DND-41 (cell line): Measurements from ENCODE around the gene CTF1.

Source experiments
- ATAC-seq: fragments of 200-7000 bp; cut with Tn5 transposase; 3 replicates; pipeline ENCODE4 v1.9.1; 2021; ENCODE audit warnings: low read depth; ENCODE audit not compliant: insufficient read depth
- DNase-seq: peaks from one replicate; pipeline ENCODE4 v3.0.0-alpha.2; 2020
- H2AFZ ChIP-seq: 2 replicates; pipeline ENCODE4 v1.6.0; 2012; ENCODE audit warnings: low read depth, low read length
- H3K27ac ChIP-seq: 2 replicates; pipeline ENCODE4 v1.5.1; 2012; ENCODE audit warnings: low read length, inconsistent platforms
- H3K27me3 ChIP-seq: fragments of 200-600 bp; sonication (generic); 2 replicates; pipeline ENCODE4 v1.6.0; 2012; ENCODE audit warnings: low read length, mild to moderate bottlenecking, inconsistent platforms; ENCODE audit not compliant: insufficient read depth, poor library complexity
- H3K36me3 ChIP-seq: 2 replicates; pipeline ENCODE4 v1.5.1; 2012; ENCODE audit warnings: low read length, inconsistent platforms; ENCODE audit not compliant: insufficient read depth
- H3K4me1 ChIP-seq: 2 replicates; pipeline ENCODE4 v1.5.1; 2012; ENCODE audit warnings: mild to moderate bottlenecking, low read length; ENCODE audit not compliant: insufficient read depth
- H3K4me2 ChIP-seq: 2 replicates; pipeline ENCODE4 v1.6.0; 2012; ENCODE audit warnings: mild to moderate bottlenecking, moderate library complexity, low read length, inconsistent platforms; ENCODE audit not compliant: insufficient read depth
- H3K4me3 ChIP-seq, 2 experiments: fragments of 200-600 bp in 1 of 2; shearing (Covaris generic) in 1 of 2; 2 replicates each; pipeline ENCODE4 v1.5.1; 2012 to 2016; ENCODE audit warnings: inconsistent platforms in 2 of 2, low read length in 2 of 2, mild to moderate bottlenecking in 2 of 2, low read depth in 1 of 2, moderate library complexity in 1 of 2
- H3K79me2 ChIP-seq: 2 replicates; pipeline ENCODE4 v1.6.0; 2012; ENCODE audit warnings: low read length, inconsistent platforms; ENCODE audit not compliant: insufficient read depth
- H3K9ac ChIP-seq: 2 replicates; pipeline ENCODE4 v1.6.0; 2012; ENCODE audit warnings: low read depth, mild to moderate bottlenecking, inconsistent platforms, low read length, moderate library complexity
- H3K9me3 ChIP-seq: 2 replicates; pipeline ENCODE4 v1.5.1; 2012; ENCODE audit warnings: low read length, moderate library complexity, mild to moderate bottlenecking, inconsistent platforms; ENCODE audit not compliant: insufficient read depth, severe bottlenecking
- H4K20me1 ChIP-seq: 2 replicates; pipeline ENCODE4 v1.6.0; 2012; ENCODE audit warnings: low read length; ENCODE audit not compliant: insufficient read depth
- CTCF ChIP-seq: IDR thresholded peaks from 2 replicates; pipeline ENCODE4 v1.5.1; 2012; ENCODE audit warnings: borderline replicate concordance, low read length, moderate library complexity, mild to moderate bottlenecking; ENCODE audit not compliant: poor library complexity, severe bottlenecking; ENCODE audit errors: extremely low read depth
- EZH2 ChIP-seq: IDR thresholded peaks from 3 replicates; pipeline ENCODE4 v1.6.1; 2012; ENCODE audit warnings: borderline replicate concordance, low read depth, mild to moderate bottlenecking, moderate library complexity, low read length, inconsistent platforms; ENCODE audit not compliant: severe bottlenecking

Gene CTF1

GRCh38 chr16:30921748-30922419, 25.5 kb downstream of the CTF1 start:
- TF ChIP-seq EZH2 (no peak), CTCF (peak; percentile 98)
- ATAC-seq (peak; percentile 16), DNase-seq (peak; percentile 94)
- H3K79me2 ChIP-seq = peaks cover 30% of the 10 kb centered on the region
- peaks cover 40% of the 10 kb centered on the region for H3K4me1 ChIP-seq
- H4K20me1 ChIP-seq = peaks cover 13% of the 10 kb centered on the region
- peak overlapping the region; percentile 82 for H2AFZ ChIP-seq
- no peaks in the 10 kb centered on the region for H3K27me3 ChIP-seq
- H3K36me3 ChIP-seq = peaks cover 18% of the 10 kb centered on the region
- peak overlapping the region; percentile 91 for H3K4me2 ChIP-seq
- peak overlapping the region; percentile 41 to 80 for H3K4me3 ChIP-seq
- no peaks in the 10 kb centered on the region for H3K9me3 ChIP-seq
- peak overlapping the region; percentile 63 for H3K9ac ChIP-seq
- peak overlapping the region; percentile 76 for H3K27ac ChIP-seq

- H3K4me3 ChIP-seq = peak overlapping the region; percentile 48 to 80
- peaks cover 24% of the 10 kb centered on the region for H3K36me3 ChIP-seq
- H3K9me3 ChIP-seq = no peaks in the 10 kb centered on the region
- H3K27ac ChIP-seq = peak overlapping the region; percentile 95
- H3K9ac ChIP-seq = peak overlapping the region; percentile 73
- TF ChIP-seq CTCF = no peak
- TF ChIP-seq EZH2 = no peak
- peaks cover 14% of the 10 kb centered on the region for H4K20me1 ChIP-seq
- H2AFZ ChIP-seq = peak overlapping the region; percentile 82
- H3K79me2 ChIP-seq = peaks cover 31% of the 10 kb centered on the region
- ATAC-seq (peak; percentile 77), DNase-seq (peak; percentile 100)
- peaks cover 45% of the 10 kb centered on the region for H3K4me1 ChIP-seq
- H3K27me3 ChIP-seq = no peaks in the 10 kb centered on the region
- peak overlapping the region; percentile 91 for H3K4me2 ChIP-seq
Observed at GRCh38 chr16:30922420-30922959, 26.1 kb downstream of the CTF1 start.

- Histone ChIP-seq H3K4me1 (peaks cover 49% of the 10 kb centered on the region), H3K9me3 (no peaks in the 10 kb centered on the region), H3K9ac (peak overlapping the region; percentile 73), H3K4me2 (peak overlapping the region; percentile 91), H3K4me3 (peak overlapping the region; percentile 48 to 72; a peak in 3 of 4 replicates), H3K27me3 (no peaks in the 10 kb centered on the region), H2AFZ (peak overlapping the region; percentile 81), H3K36me3 (peaks cover 29% of the 10 kb centered on the region), H3K79me2 (peaks cover 31% of the 10 kb centered on the region), H3K27ac (peak overlapping the region; percentile 95), H4K20me1 (peaks cover 17% of the 10 kb centered on the region)
- DNase-seq = peak; percentile 100
- TF ChIP-seq EZH2 (no peak), CTCF (no peak)
- ATAC-seq = peak; percentile 74
Observed at GRCh38 chr16:30922960-30923535, 26.6 kb downstream of the CTF1 start.
